H1 (cell line): ENCODE data around the gene GPBP1L1. TPM values are rescaled to one million over a fixed set of nuclear protein-coding genes. Genes with fewer than 3 reads are reported as not detected.
"Not testable (repeated sequence)": the region's sequence is repeated elsewhere in the genome, so short reads cannot be mapped to it uniquely, and the experiment has no call there.

ENCODE experiments used
- CTCF ChIA-PET: fragments of 300-600 bp; sonication (Branson Sonifier 250); formaldehyde crosslinking; loops from one replicate; lab custom pipeline; 2021; ENCODE audit not compliant: partially characterized antibody; lab: Charles Lee
- POLR2A ChIA-PET: fragments of 300-600 bp; sonication (Branson Sonifier 250); formaldehyde crosslinking; loops from one replicate; lab custom pipeline; 2021; ENCODE audit warnings: inconsistent platforms; ENCODE audit not compliant: partially characterized antibody; lab: Charles Lee
- DNase-seq, 2 experiments: peaks; one replicate each; pipeline versions ENCODE4 v3.0.0 to v3.0.0-alpha.2; 2010 to 2022; ENCODE audit warnings: low spot score in 2 of 2, low read depth in 1 of 2, mixed read lengths in 1 of 2
- FAIRE-seq: peaks from 2 replicates; lab custom pipeline; 2011; peaks lifted over from hg19 to GRCh38; lab: Jason Lieb, UNC
- H2AFZ ChIP-seq: 2 replicates; pipeline ENCODE4 v1.8.1; 2012; ENCODE audit warnings: low read length, inconsistent platforms
- H2AK5ac ChIP-seq: 2 replicates; pipeline ENCODE4 v1.6.1; 2013; ENCODE audit warnings: low read depth, low read length
- H2BK120ac ChIP-seq: replicated peaks from 2 replicates; pipeline ENCODE3; 2013; ENCODE audit warnings: low read depth, low read length, inconsistent platforms
- H2BK12ac ChIP-seq: 2 replicates; pipeline ENCODE4 v1.6.1; 2013; ENCODE audit warnings: low read depth, low read length
- H2BK15ac ChIP-seq: 2 replicates; pipeline ENCODE4 v1.6.1; 2013; ENCODE audit warnings: low read length
- H2BK20ac ChIP-seq: 2 replicates; pipeline ENCODE4 v1.6.1; 2013; ENCODE audit warnings: low read length
- H2BK5ac ChIP-seq: 2 replicates; pipeline ENCODE4 v1.6.1; 2013; ENCODE audit warnings: low read depth, low read length
- H3K14ac ChIP-seq: 2 replicates; pipeline ENCODE4 v1.6.1; 2013; ENCODE audit warnings: inconsistent platforms; ENCODE audit not compliant: insufficient read length
- H3K18ac ChIP-seq: 2 replicates; pipeline ENCODE4 v1.6.1; 2013; ENCODE audit warnings: low read length; ENCODE audit errors: extremely low read depth
- H3K23ac ChIP-seq: 2 replicates; pipeline ENCODE4 v1.6.1; 2013; ENCODE audit warnings: inconsistent platforms; ENCODE audit not compliant: insufficient read length
- H3K23me2 ChIP-seq: 2 replicates; pipeline ENCODE4 v1.6.1; 2013; ENCODE audit warnings: low read depth, low read length
- H3K27ac ChIP-seq: 2 replicates; pipeline ENCODE4 v1.6.1; 2011; ENCODE audit warnings: low read depth, low read length, inconsistent platforms
- H3K27me3 ChIP-seq, 4 experiments: replicated peaks in 1 of 4; 1 replicate in 1 of 4; 2 replicates in 3 of 4; pipeline versions ENCODE4 v1.6.1 to v1.8.1; 2011 to 2013; ENCODE audit warnings: low read length in 3 of 4, mild to moderate bottlenecking in 3 of 4, inconsistent platforms in 2 of 4, mixed read lengths in 2 of 4, moderate library complexity in 1 of 4; ENCODE audit not compliant: control insufficient read depth in 3 of 4, insufficient read depth in 3 of 4; ENCODE audit errors: extremely low read depth in 1 of 4
- H3K36me3 ChIP-seq, 4 experiments: 2 replicates each; pipeline versions ENCODE4 v1.6.1 to v1.8.1; 2011 to 2013; ENCODE audit warnings: mild to moderate bottlenecking in 4 of 4, low read length in 3 of 4, moderate library complexity in 2 of 4, control low read depth in 1 of 4, inconsistent platforms in 1 of 4; ENCODE audit not compliant: insufficient read depth in 4 of 4, control insufficient read depth in 2 of 4
- H3K4ac ChIP-seq: replicated peaks from 2 replicates; pipeline ENCODE3; 2013; ENCODE audit warnings: low read length, low read depth, mixed read lengths, inconsistent platforms; ENCODE audit not compliant: insufficient read length
- H3K4me1 ChIP-seq, 4 experiments: replicated peaks in 1 of 4; 1 replicate in 1 of 4; 2 replicates in 3 of 4; pipeline versions ENCODE4 v1.6.1 to v1.8.1; 2011 to 2013; ENCODE audit warnings: low read length in 3 of 4, inconsistent platforms in 2 of 4, mixed read lengths in 1 of 4; ENCODE audit not compliant: insufficient read depth in 4 of 4, control insufficient read depth in 3 of 4
- H3K4me2 ChIP-seq, 2 experiments: 2 replicates each; pipeline versions ENCODE4 v1.6.1 to v1.8.1; 2011 to 2013; ENCODE audit warnings: low read depth in 2 of 2, low read length in 2 of 2, control low read depth in 1 of 2, inconsistent platforms in 1 of 2, mild to moderate bottlenecking in 1 of 2; ENCODE audit not compliant: insufficient read depth in 1 of 2
- H3K4me3 ChIP-seq, 4 experiments: fragments of 200-600, 300-600 bp in 1 of 4; sonication (generic), shearing (Covaris generic), sonication (Bioruptor Twin) in 1 of 4; 2 replicates each; pipeline versions ENCODE4 v1.5.1 to v1.8.1; 2011 to 2016; ENCODE audit warnings: low read length in 4 of 4, low read depth in 3 of 4, control low read depth in 2 of 4, inconsistent platforms in 2 of 4, mild to moderate bottlenecking in 2 of 4, mixed read lengths in 1 of 4, moderate library complexity in 1 of 4; ENCODE audit not compliant: insufficient read depth in 2 of 4; ENCODE audit errors: extremely low read depth in 1 of 4
- H3K56ac ChIP-seq: replicated peaks from 2 replicates; pipeline ENCODE3; 2013; ENCODE audit warnings: low read depth, mild to moderate bottlenecking, mixed read lengths, low read length, inconsistent platforms; ENCODE audit not compliant: insufficient read length
- H3K79me1 ChIP-seq: 2 replicates; pipeline ENCODE4 v1.6.1; 2013; ENCODE audit warnings: low read depth, low read length, control low read depth
- H3K79me2 ChIP-seq, 2 experiments: 2 replicates each; pipeline versions ENCODE4 v1.6.1 to v1.8.1; 2012 to 2013; ENCODE audit warnings: low read length in 2 of 2, mild to moderate bottlenecking in 2 of 2, inconsistent platforms in 1 of 2; ENCODE audit not compliant: insufficient read depth in 2 of 2, control insufficient read depth in 1 of 2
- H3K9ac ChIP-seq, 4 experiments: replicated peaks in 1 of 4; 1 replicate in 1 of 4; 2 replicates in 3 of 4; pipeline versions ENCODE4 v1.6.1 to v1.8.1; 2011 to 2013; ENCODE audit warnings: low read depth in 3 of 4, low read length in 3 of 4, control low read depth in 2 of 4, mild to moderate bottlenecking in 2 of 4, moderate library complexity in 2 of 4, inconsistent platforms in 1 of 4; ENCODE audit errors: extremely low read depth in 1 of 4
- H3K9me3 ChIP-seq, 2 experiments: 2 replicates each; pipeline versions ENCODE4 v1.6.1 to v1.8.1; 2012 to 2013; ENCODE audit warnings: mild to moderate bottlenecking in 2 of 2, moderate library complexity in 2 of 2, control low read depth in 1 of 2, inconsistent platforms in 1 of 2, low read depth in 1 of 2, low read length in 1 of 2, mixed read lengths in 1 of 2; ENCODE audit not compliant: insufficient read depth in 2 of 2
- H4K20me1 ChIP-seq, 2 experiments: replicated peaks in 1 of 2; 2 replicates each; pipeline versions ENCODE3 to v1.8.1; 2011 to 2013; ENCODE audit warnings: inconsistent platforms in 2 of 2, low read length in 2 of 2, mild to moderate bottlenecking in 1 of 2; ENCODE audit not compliant: insufficient read depth in 2 of 2, control insufficient read depth in 1 of 2
- H4K5ac ChIP-seq: 2 replicates; pipeline ENCODE4 v1.6.1; 2013; ENCODE audit warnings: low read length, low read depth, mixed read lengths, inconsistent platforms; ENCODE audit not compliant: insufficient read length
- H4K8ac ChIP-seq: 2 replicates; pipeline ENCODE4 v1.8.0; 2013; ENCODE audit warnings: mild to moderate bottlenecking, moderate library complexity, low read length, inconsistent platforms; ENCODE audit not compliant: insufficient read depth; ENCODE audit errors: extremely low read depth
- H4K91ac ChIP-seq: replicated peaks from 2 replicates; pipeline ENCODE3; 2013; ENCODE audit warnings: low read length, mixed read lengths, inconsistent platforms; ENCODE audit not compliant: insufficient read length
- WGBS, 2 experiments: shearing (Covaris generic) in 1 of 2; methylation state at CpG; one replicate each; pipeline versions ENCODE4 v1.1.6 to v1.1.7; 2013 to 2015; ENCODE audit warnings: low lambda C conversion rate in 2 of 2, mixed read lengths in 2 of 2, inconsistent platforms in 1 of 2, low coverage in 1 of 2, missing lambda C conversion rate in 1 of 2; ENCODE audit not compliant: insufficient replicate concordance in 2 of 2, insufficient coverage in 1 of 2, insufficient read length in 1 of 2; ENCODE audit errors: extremely low coverage in 1 of 2, missing lambda C conversion rate in 1 of 2; 5-methylcytosine and 5-hydroxymethylcytosine counted together
- polyA plus RNA-seq, 7 experiments: library from polyadenylated mRNA; depleted of rRNA in 3 of 7; stranded (reverse) in 5 of 7; unstranded in 2 of 7; fragments of >200 nt in 5 of 7; fragments of 200-250 nt in 2 of 7; gene quantifications; 1 replicate in 5 of 7; 2 replicates in 1 of 7; 4 replicates in 1 of 7; pipeline versions ENCODE4 v1.2.1 to v1.2.3, GENCODE V29; 2011 to 2013; ENCODE audit warnings: missing spikeins in 2 of 7, mixed read lengths in 2 of 7
- total RNA-seq: library from RNA; stranded (reverse); fragmentation: NEBNext Ultra II Directional; extraction: Animal tissue kit (Norgen Biotek cat#: 25700); gene quantifications from 2 replicates; pipeline ENCODE4 v1.2.1, GENCODE V29; 2021

Gene GPBP1L1
- total and polyA plus RNA-seq, 2 of the 8 experiments (the other 6 are each of a cell fraction or from before 2014, with no cell fraction given), result 70.1 to 119 TPM

GRCh38 chr1:45596765-45597164 is 89.6 kb downstream of the GPBP1L1 start:
- Histone ChIP-seq H3K79me2 (peaks cover 37 to 98% of the 10 kb centered on the region in 2 experiments), H4K20me1 (peaks cover 21 to 40% of the 10 kb centered on the region in 2 experiments), H3K36me3 (peaks cover 22 to 78% (median 47%) of the 10 kb centered on the region in 4 experiments)
- DNase-seq, H3K18ac ChIP-seq, H3K9ac ChIP-seq, H3K4me3 ChIP-seq, H3K79me1 ChIP-seq, CTCF ChIA-PET, FAIRE-seq, H2BK20ac ChIP-seq, H3K23me2 ChIP-seq, H2BK120ac ChIP-seq, H4K5ac ChIP-seq, H3K27ac ChIP-seq, H2AFZ ChIP-seq, H3K27me3 ChIP-seq, H2BK5ac ChIP-seq, H2BK12ac ChIP-seq, H2BK15ac ChIP-seq, H3K23ac ChIP-seq, H3K4me1 ChIP-seq, H3K56ac ChIP-seq, H3K4me2 ChIP-seq, H2AK5ac ChIP-seq, H4K91ac ChIP-seq, H3K14ac ChIP-seq, H4K8ac ChIP-seq, H3K9me3 ChIP-seq, H3K4ac ChIP-seq: not testable (repeated sequence)
- 93% methylated on average over 8 of the region's 8 CpGs; no CpG with 5 or more reads in 1 of the 2 experiments for WGBS, 2 experiments
- POLR2A ChIA-PET, result interaction anchor here (1.2 to 10.9 kb wide), 3 partner anchors 11 to 14 kb away, joined by 4 to 90 read pairs (median 7); partner anchors contain the start of gene NASP
